ENCODE measurements around the gene ZNF701. TPM values are rescaled to one million over a fixed set of nuclear protein-coding genes. Genes with fewer than 3 reads are reported as not detected.
"Not testable (repeated sequence)": the region's sequence is repeated elsewhere in the genome, so short reads cannot be mapped to it uniquely, and the experiment has no call there.

The ZNF701 gene
- polyA plus RNA-seq, 1 of the 3 experiments (the other 2 are of a cell fraction) = 3.8 TPM

DNA sequence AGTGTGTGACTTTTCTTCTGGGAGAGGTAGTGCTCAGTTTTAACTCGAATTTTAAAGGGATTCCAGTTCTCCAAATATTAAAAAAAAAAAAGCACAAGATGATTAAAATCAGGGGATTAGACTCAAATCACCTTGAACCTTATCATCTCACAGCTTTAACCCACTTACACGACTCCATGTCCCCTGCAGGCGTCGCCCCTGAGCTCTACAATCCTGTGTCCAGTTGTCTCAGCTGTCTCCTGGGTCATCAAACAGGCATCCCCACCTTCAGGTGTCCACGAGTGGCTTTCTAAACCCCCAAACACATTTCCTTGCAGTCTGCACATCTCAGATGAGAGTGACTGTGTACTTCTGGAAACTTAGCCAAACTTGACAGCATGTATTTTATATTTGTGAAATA is 28.5 kb upstream of the ZNF701 start (continued):
- TF ChIP-seq, protein P1, sequence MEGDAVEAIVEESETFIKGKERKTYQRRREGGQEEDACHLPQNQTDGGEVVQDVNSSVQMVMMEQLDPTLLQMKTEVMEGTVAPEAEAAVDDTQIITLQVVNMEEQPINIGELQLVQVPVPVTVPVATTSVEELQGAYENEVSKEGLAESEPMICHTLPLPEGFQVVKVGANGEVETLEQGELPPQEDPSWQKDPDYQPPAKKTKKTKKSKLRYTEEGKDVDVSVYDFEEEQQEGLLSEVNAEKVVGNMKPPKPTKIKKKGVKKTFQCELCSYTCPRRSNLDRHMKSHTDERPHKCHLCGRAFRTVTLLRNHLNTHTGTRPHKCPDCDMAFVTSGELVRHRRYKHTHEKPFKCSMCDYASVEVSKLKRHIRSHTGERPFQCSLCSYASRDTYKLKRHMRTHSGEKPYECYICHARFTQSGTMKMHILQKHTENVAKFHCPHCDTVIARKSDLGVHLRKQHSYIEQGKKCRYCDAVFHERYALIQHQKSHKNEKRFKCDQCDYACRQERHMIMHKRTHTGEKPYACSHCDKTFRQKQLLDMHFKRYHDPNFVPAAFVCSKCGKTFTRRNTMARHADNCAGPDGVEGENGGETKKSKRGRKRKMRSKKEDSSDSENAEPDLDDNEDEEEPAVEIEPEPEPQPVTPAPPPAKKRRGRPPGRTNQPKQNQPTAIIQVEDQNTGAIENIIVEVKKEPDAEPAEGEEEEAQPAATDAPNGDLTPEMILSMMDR (IDR thresholded peaks at IDR 0.05) = no peak
- TF ChIP-seq, protein P2, sequence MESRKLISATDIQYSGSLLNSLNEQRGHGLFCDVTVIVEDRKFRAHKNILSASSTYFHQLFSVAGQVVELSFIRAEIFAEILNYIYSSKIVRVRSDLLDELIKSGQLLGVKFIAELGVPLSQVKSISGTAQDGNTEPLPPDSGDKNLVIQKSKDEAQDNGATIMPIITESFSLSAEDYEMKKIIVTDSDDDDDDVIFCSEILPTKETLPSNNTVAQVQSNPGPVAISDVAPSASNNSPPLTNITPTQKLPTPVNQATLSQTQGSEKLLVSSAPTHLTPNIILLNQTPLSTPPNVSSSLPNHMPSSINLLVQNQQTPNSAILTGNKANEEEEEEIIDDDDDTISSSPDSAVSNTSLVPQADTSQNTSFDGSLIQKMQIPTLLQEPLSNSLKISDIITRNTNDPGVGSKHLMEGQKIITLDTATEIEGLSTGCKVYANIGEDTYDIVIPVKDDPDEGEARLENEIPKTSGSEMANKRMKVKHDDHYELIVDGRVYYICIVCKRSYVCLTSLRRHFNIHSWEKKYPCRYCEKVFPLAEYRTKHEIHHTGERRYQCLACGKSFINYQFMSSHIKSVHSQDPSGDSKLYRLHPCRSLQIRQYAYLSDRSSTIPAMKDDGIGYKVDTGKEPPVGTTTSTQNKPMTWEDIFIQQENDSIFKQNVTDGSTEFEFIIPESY (IDR thresholded peaks at IDR 0.05; ENCODE audit: borderline replicate concordance, low read depth) = no peak
- no peak for TF ChIP-seq SIN3A (IDR thresholded peaks at IDR 0.05; ENCODE audit: borderline replicate concordance, low read depth, low read length)
- TF ChIP-seq, protein P3, sequence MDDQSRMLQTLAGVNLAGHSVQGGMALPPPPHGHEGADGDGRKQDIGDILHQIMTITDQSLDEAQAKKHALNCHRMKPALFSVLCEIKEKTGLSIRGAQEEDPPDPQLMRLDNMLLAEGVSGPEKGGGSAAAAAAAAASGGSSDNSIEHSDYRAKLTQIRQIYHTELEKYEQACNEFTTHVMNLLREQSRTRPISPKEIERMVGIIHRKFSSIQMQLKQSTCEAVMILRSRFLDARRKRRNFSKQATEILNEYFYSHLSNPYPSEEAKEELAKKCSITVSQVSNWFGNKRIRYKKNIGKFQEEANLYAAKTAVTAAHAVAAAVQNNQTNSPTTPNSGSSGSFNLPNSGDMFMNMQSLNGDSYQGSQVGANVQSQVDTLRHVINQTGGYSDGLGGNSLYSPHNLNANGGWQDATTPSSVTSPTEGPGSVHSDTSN (IDR thresholded peaks at IDR 0.05) = no peak

DNA sequence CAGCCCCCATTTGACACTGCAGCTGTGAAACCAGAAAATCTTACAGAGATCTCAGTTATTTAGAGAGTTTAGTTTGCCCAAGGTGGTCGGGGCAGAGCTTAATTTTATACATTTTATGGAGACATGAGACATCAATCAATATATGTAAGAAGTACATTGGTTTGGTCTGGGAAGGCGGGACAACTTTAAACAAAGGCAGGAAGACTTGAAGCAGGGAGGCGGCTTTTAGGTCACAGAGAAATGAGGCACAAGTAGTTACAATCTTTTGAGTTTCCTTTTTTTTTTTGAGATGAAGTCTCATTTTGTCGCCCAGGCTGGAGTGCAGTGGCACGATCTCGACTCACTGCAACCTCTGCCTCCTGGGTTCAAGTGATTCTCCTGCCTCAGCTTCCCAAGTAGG is 27.5 kb upstream of the ZNF701 start:
- H3K4me1 ChIP-seq (ENCODE audit: control insufficient read depth in 1 of 2, insufficient read depth in 2 of 2, low read depth in 1 of 2, low read length in 1 of 2); H4K20me1 ChIP-seq (ENCODE audit: insufficient read depth); H3K9me2 ChIP-seq; POLR2A ChIA-PET; H3K27ac ChIP-seq (ENCODE audit: low read depth in 2 of 2, low read length in 1 of 2); H2AFZ ChIP-seq (ENCODE audit: low read depth); H3F3A ChIP-seq (replicated peaks; ENCODE audit: insufficient read depth); H3K27me3 ChIP-seq (ENCODE audit: insufficient read depth); H3K9me3 ChIP-seq; H3K4me2 ChIP-seq; DNase-seq; H3K4me3 ChIP-seq (ENCODE audit: low read depth in 2 of 2, low read length in 1 of 2); H3K9ac ChIP-seq: not testable (repeated sequence)
- CTCF ChIA-PET = interaction anchor here (0.6 kb wide), 1 partner anchor 40 kb away, joined by 3 read pairs; no protein-coding TSS in a partner anchor
- WGBS (ENCODE audit: low lambda C conversion rate) = 77% methylated on average over 6 of the region's 6 CpGs
- Histone ChIP-seq H3K36me3 (replicated peaks in 1 of 2; ENCODE audit: control insufficient read depth in 1 of 2, insufficient read depth in 2 of 2, low read length in 1 of 2) (peaks cover 4 to 43% of the 10 kb centered on the region in 2 experiments), H3K79me2 (ENCODE audit: insufficient read depth) (peaks cover 19% of the 10 kb centered on the region; the same call in 1 of the 2 replicates)

DNA sequence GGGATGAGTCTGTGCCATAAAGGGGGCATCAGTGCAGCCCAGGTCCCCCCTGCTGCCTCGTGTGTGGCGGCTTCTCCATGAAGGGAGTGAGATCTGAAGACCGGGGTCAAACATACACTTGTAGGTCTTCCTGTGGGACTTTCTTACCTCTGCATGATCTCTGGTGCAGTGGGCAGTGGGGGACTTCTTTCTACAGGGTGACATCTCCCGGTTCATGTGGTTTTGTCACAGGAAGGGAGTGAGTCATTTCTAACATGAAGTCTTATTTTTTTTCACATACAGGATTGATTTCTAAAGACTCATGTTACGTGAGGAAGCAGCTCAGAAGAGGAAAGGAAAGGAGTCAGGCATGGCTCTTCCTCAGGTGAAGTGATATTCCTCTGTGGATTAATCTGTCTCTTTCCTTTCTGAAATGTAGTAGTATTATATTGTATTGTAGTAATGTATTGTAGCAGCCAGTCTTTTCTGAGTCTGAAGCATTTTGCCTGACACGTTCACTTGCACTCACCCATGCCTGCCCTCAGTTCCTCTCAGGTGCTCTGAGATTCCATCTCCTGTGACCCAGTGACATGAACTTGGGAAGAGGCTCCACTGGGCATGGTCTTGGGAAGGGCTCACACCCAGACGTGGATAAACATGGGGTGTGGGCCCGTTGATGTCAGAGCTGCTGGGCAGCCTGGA is 27.0 kb upstream of the ZNF701 start:
- H3K36me3 ChIP-seq (replicated peaks in 1 of 2; ENCODE audit: control insufficient read depth in 1 of 2, insufficient read depth in 2 of 2, low read length in 1 of 2) = peaks cover 4 to 46% of the 10 kb centered on the region in 2 experiments
- peaks cover 3% of the 10 kb centered on the region for H3F3A ChIP-seq (replicated peaks; ENCODE audit: insufficient read depth)
- ChIA-PET CTCF (no interaction called here), POLR2A (no interaction called here)
- no peaks in the 10 kb centered on the region for H4K20me1 ChIP-seq (ENCODE audit: insufficient read depth)
- H3K79me2 ChIP-seq (ENCODE audit: insufficient read depth) = peaks cover 19% of the 10 kb centered on the region; the same call in 1 of the 2 replicates
- 69% methylated on average over 6 of the region's 8 CpGs for WGBS (ENCODE audit: low lambda C conversion rate)
- H3K4me1 ChIP-seq (ENCODE audit: control insufficient read depth in 1 of 2, insufficient read depth in 2 of 2, low read depth in 1 of 2, low read length in 1 of 2) = no peaks in the 10 kb centered on the region
- no peak overlapping the region for H3K4me3 ChIP-seq (ENCODE audit: low read depth in 2 of 2, low read length in 1 of 2)
- no peaks in the 10 kb centered on the region for H3K9me3 ChIP-seq
- no peak overlapping the region for H3K4me2 ChIP-seq
- H2AFZ ChIP-seq (ENCODE audit: low read depth) = no peak overlapping the region
- H3K27me3 ChIP-seq (ENCODE audit: insufficient read depth) = no peaks in the 10 kb centered on the region
- H3K9ac ChIP-seq = no peak overlapping the region
- no peak overlapping the region for H3K27ac ChIP-seq (ENCODE audit: low read depth in 2 of 2, low read length in 1 of 2)
- H3K9me2 ChIP-seq = no peaks in the 10 kb centered on the region
- no peak for DNase-seq
- TF ChIP-seq, protein P4, sequence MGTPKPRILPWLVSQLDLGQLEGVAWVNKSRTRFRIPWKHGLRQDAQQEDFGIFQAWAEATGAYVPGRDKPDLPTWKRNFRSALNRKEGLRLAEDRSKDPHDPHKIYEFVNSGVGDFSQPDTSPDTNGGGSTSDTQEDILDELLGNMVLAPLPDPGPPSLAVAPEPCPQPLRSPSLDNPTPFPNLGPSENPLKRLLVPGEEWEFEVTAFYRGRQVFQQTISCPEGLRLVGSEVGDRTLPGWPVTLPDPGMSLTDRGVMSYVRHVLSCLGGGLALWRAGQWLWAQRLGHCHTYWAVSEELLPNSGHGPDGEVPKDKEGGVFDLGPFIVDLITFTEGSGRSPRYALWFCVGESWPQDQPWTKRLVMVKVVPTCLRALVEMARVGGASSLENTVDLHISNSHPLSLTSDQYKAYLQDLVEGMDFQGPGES (IDR thresholded peaks at IDR 0.05; ENCODE audit: low read depth, low read length) = no peak
- TF ChIP-seq TCF12 (IDR thresholded peaks at IDR 0.05) (no peak), RXRA (IDR thresholded peaks at IDR 0.05; ENCODE audit: borderline replicate concordance, low read depth) (no peak), GATA2 (CRISPR knock-in tag; IDR thresholded peaks at IDR 0.05) (no peak), FOXJ3 (CRISPR knock-in tag; IDR thresholded peaks at IDR 0.05) (no peak), JUND (IDR thresholded peaks at IDR 0.05) (no peak), FOXM1 (IDR thresholded peaks at IDR 0.05; ENCODE audit: low read depth) (no peak)
- TF ChIP-seq, protein P2 (IDR thresholded peaks at IDR 0.05; ENCODE audit: borderline replicate concordance, low read depth) = no peak
- TF ChIP-seq, protein P5, sequence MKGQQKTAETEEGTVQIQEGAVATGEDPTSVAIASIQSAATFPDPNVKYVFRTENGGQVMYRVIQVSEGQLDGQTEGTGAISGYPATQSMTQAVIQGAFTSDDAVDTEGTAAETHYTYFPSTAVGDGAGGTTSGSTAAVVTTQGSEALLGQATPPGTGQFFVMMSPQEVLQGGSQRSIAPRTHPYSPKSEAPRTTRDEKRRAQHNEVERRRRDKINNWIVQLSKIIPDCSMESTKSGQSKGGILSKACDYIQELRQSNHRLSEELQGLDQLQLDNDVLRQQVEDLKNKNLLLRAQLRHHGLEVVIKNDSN (IDR thresholded peaks at IDR 0.05; ENCODE audit: borderline replicate concordance, low read depth) = no peak
- TF ChIP-seq, protein P3 (IDR thresholded peaks at IDR 0.05) = no peak
- TF ChIP-seq, protein P6, sequence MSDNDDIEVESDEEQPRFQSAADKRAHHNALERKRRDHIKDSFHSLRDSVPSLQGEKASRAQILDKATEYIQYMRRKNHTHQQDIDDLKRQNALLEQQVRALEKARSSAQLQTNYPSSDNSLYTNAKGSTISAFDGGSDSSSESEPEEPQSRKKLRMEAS (IDR thresholded peaks at IDR 0.05; ENCODE audit: low read depth) = no peak

Measured in SK-N-SH (cell line).